DOHH2 (cell line): ENCODE results near the gene P2RY14.

Experiments
- H3F3A ChIP-seq: fragments of 200-600 bp; sonication (generic), shearing (Covaris generic); 2 replicates; pipeline ENCODE4 v1.6.0; 2016; ENCODE audit warnings: antibody characterized with exemption, mild to moderate bottlenecking; ENCODE audit not compliant: control insufficient read depth, insufficient read depth
- H3K27ac ChIP-seq: fragments of 200-600 bp; sonication (generic); 2 replicates; pipeline ENCODE4 v1.5.1; 2014; ENCODE audit warnings: low read depth, mild to moderate bottlenecking, low read length, moderate library complexity
- H3K27me3 ChIP-seq: fragments of 200-600 bp; sonication (generic); 2 replicates; pipeline ENCODE4 v1.6.1; 2014; ENCODE audit warnings: mild to moderate bottlenecking, low read length, mixed read lengths; ENCODE audit not compliant: control insufficient read depth
- H3K36me3 ChIP-seq: fragments of 200-600 bp; sonication (generic); 2 replicates; pipeline ENCODE4 v1.6.1; 2014; ENCODE audit warnings: mild to moderate bottlenecking, low read length, moderate library complexity, mixed read lengths; ENCODE audit not compliant: control insufficient read depth
- H3K4me1 ChIP-seq: fragments of 200-600 bp; sonication (generic); 2 replicates; pipeline ENCODE4 v1.6.1; 2014; ENCODE audit warnings: mild to moderate bottlenecking, low read length, mixed read lengths; ENCODE audit not compliant: control insufficient read depth
- H3K4me2 ChIP-seq: fragments of 200-600 bp; sonication (generic); 2 replicates; pipeline ENCODE4 v1.6.0; 2014; ENCODE audit warnings: mild to moderate bottlenecking, low read length, moderate library complexity
- H3K4me3 ChIP-seq: fragments of 200-600 bp; sonication (generic); 2 replicates; pipeline ENCODE4 v1.5.1; 2014; ENCODE audit warnings: mild to moderate bottlenecking, low read length, mixed read lengths
- H3K79me2 ChIP-seq: fragments of 200-600 bp; sonication (generic); 2 replicates; pipeline ENCODE4 v1.6.1; 2014; ENCODE audit warnings: mild to moderate bottlenecking, low read length, mixed read lengths; ENCODE audit not compliant: control insufficient read depth
- H3K9me2 ChIP-seq: fragments of 200-600 bp; sonication (generic); replicated peaks from 2 replicates; pipeline ENCODE4 v1.6.1; 2014; ENCODE audit warnings: mild to moderate bottlenecking, low read length, mixed read lengths; ENCODE audit not compliant: control insufficient read depth
- H3K9me3 ChIP-seq: fragments of 200-600 bp; sonication (generic); 2 replicates; pipeline ENCODE4 v1.6.1; 2014; ENCODE audit warnings: antibody characterized with exemption, low read length, mixed read lengths; ENCODE audit not compliant: control insufficient read depth, insufficient read depth
- H4K20me1 ChIP-seq: fragments of 200-600 bp; sonication (generic); 2 replicates; pipeline ENCODE4 v1.6.0; 2014; ENCODE audit warnings: low read depth, mild to moderate bottlenecking, antibody characterized with exemption, low read length, moderate library complexity; ENCODE audit not compliant: control insufficient read depth, insufficient read depth
- CTCF ChIP-seq: fragments of 200-600 bp; sonication (generic); IDR thresholded peaks from one replicate; pipeline ENCODE4 v1.5.1; 2014; ENCODE audit warnings: antibody characterized with exemption, mild to moderate bottlenecking, low read depth, low read length; ENCODE audit not compliant: poor library complexity, severe bottlenecking
- EZH2phosphoT487 ChIP-seq: fragments of 200-600 bp; sonication (generic); IDR thresholded peaks from 2 replicates; pipeline ENCODE4 v1.6.1; 2017; ENCODE audit warnings: borderline replicate concordance, mild to moderate bottlenecking, antibody characterized with exemption, low read length, moderate library complexity, mixed read lengths

Gene P2RY14

DNA sequence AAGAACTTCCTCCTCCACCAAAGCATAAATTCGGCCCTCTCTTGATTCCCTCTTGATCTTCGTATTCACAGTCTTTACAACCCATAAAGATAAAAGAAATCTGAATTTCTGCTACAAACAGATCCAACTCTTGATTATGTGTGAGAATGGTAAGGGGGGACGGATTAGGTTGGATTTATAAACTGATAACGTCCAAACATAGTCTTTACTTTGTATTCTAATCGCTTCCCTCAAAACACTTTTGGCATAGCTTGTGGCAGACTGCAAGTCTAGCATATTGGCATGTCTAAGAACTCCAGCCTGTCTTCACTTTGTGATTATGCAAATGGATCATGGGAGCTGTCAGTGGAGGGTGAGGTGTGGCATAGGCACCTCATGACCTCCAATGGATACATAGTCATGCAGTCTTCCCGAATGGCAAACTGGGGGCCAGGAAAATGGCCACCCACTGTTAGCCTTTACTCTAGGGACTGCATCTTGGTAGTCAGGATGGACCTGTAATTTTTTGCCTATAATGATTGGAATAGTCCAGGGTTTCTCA, 51.0 kb downstream of the P2RY14 start:
- H3K4me3 ChIP-seq, result no peak overlapping the region

GRCh38 chr3:151226825-151227224, 51.5 kb downstream of the P2RY14 start:
- Histone ChIP-seq H3K27ac (no peak overlapping the region), H3K27me3 (no peaks in the 10 kb centered on the region), H3K79me2 (no peaks in the 10 kb centered on the region), H3K36me3 (no peaks in the 10 kb centered on the region), H4K20me1 (no peaks in the 10 kb centered on the region), H3K9me2 (no peaks in the 10 kb centered on the region), H3K9me3 (no peaks in the 10 kb centered on the region), H3K4me3 (no peak overlapping the region), H3K4me2 (no peak overlapping the region), H3K4me1 (peaks cover 22% of the 10 kb centered on the region), H3F3A (no peaks in the 10 kb centered on the region)
- no peak for TF ChIP-seq EZH2phosphoT487
- no peak for TF ChIP-seq CTCF

More for the DNA sequence above, 51.0 kb downstream of the P2RY14 start:
- Histone ChIP-seq H4K20me1 (no peaks in the 10 kb centered on the region), H3K27ac (no peak overlapping the region), H3K27me3 (no peaks in the 10 kb centered on the region), H3K4me2 (0 out of 2 replicates have a peak overlapping the region, but pooled peaks have one; percentile 17), H3K9me2 (no peaks in the 10 kb centered on the region), H3K9me3 (no peaks in the 10 kb centered on the region), H3K79me2 (no peaks in the 10 kb centered on the region), H3K4me1 (peaks cover 22% of the 10 kb centered on the region), H3F3A (no peaks in the 10 kb centered on the region), H3K36me3 (no peaks in the 10 kb centered on the region)
- TF ChIP-seq EZH2phosphoT487 (no peak), CTCF (no peak)

DNA sequence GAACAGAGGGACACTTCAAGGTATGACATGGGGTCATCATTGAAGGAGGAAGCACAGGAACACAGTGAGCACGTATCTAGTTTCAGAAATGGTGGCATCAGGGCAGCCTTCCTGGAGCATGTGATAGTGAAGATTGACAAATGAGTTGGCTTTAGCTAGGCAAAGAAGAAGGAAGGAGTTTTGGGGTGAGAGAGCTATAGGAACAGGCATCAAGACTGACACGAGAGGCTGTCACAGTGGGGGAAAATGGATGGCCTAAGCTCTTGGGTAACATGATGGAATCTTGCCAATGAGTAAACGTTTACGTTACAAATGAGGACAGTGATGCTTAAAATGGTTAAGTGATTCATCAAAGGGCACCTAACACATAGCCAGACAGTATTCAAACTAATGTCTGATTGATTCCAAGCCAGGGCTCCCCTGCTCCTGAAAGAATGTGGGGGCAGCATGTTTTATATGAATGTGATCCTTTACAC, 52.2 kb downstream of the P2RY14 start:
- H3F3A ChIP-seq, result no peaks in the 10 kb centered on the region
- no peaks in the 10 kb centered on the region for H3K9me3 ChIP-seq
- no peaks in the 10 kb centered on the region for H3K79me2 ChIP-seq
- H3K4me2 ChIP-seq, result no peak overlapping the region
- no peaks in the 10 kb centered on the region for H4K20me1 ChIP-seq
- H3K27ac ChIP-seq, result no peak overlapping the region
- no peak for TF ChIP-seq EZH2phosphoT487
- TF ChIP-seq CTCF, result no peak
- H3K4me3 ChIP-seq, result no peak overlapping the region
- H3K4me1 ChIP-seq, result peaks cover 22% of the 10 kb centered on the region
- no peaks in the 10 kb centered on the region for H3K27me3 ChIP-seq
- H3K9me2 ChIP-seq, result no peaks in the 10 kb centered on the region
- no peaks in the 10 kb centered on the region for H3K36me3 ChIP-seq
